Retinal pigment epithelial cell (primary cell): ENCODE results near the gene LHPP.

Experiments
- DNase-seq: peaks from one replicate; pipeline ENCODE4 v3.0.0-alpha.2; 2010; ENCODE audit warnings: low read depth
- H3K4me3 ChIP-seq: 2 replicates; pipeline ENCODE4 v1.5.1; 2011; ENCODE audit warnings: mild to moderate bottlenecking, low read length, control low read depth, moderate library complexity
- CTCF ChIP-seq: conservative IDR thresholded peaks from 2 replicates; pipeline ENCODE4 v1.5.1; 2011; ENCODE audit warnings: low read depth, low read length, control low read depth, inconsistent platforms

Gene LHPP

GRCh38 chr10:124642088-124642710 lies 180.6 kb downstream of the LHPP start:
- no peak for DNase-seq
- no peak overlapping the region for H3K4me3 ChIP-seq
- TF ChIP-seq CTCF: no peak

- DNase-seq: no peak
- H3K4me3 ChIP-seq: no peak overlapping the region
- no peak for TF ChIP-seq CTCF
Measured at GRCh38 chr10:124643330-124644009, 181.8 kb downstream of the LHPP start.

- no peak for TF ChIP-seq CTCF
- no peak overlapping the region for H3K4me3 ChIP-seq
- no peak for DNase-seq
Measured at GRCh38 chr10:124644236-124644635, 182.6 kb downstream of the LHPP start.

GRCh38 chr10:124644771-124645415 lies 183.3 kb downstream of the LHPP start:
- no peak for DNase-seq
- no peak for TF ChIP-seq CTCF
- no peak overlapping the region for H3K4me3 ChIP-seq

GRCh38 chr10:124645467-124646095 lies 184.0 kb downstream of the LHPP start:
- no peak overlapping the region for H3K4me3 ChIP-seq
- DNase-seq: no peak
- TF ChIP-seq CTCF: no peak

GRCh38 chr10:124646483-124647352 lies 185.1 kb downstream of the LHPP start:
- no peak for TF ChIP-seq CTCF
- peak; percentile 74 for DNase-seq

More at GRCh38 chr10:124646483-124647352, 185.1 kb downstream of the LHPP start:
- H3K4me3 ChIP-seq: no peak overlapping the region
